HG02759 (cell line): ENCODE data around the gene MYPN.
A peak's percentile ranks its signal among the peaks of the same experiment; 100 is the strongest.
"Not testable (repeated sequence)": the region's sequence is repeated elsewhere in the genome, so short reads cannot be mapped to it uniquely, and the experiment has no call there.

Experiments used
- ATAC-seq: cut with Tn5 transposase; IDR thresholded peaks from one replicate; pipeline ENCODE4 v1.9.1; 2021; ENCODE audit warnings: mild to moderate bottlenecking, moderate library complexity; ENCODE audit not compliant: unreplicated experiment

Gene MYPN

GRCh38 chr10:68128015-68128414 is 18.7 kb downstream of the MYPN start:
- no peak for ATAC-seq

- no peak for ATAC-seq
These were observed 23.1 kb downstream of the MYPN start for GRCh38 chr10:68132391-68132790.

- no peak for ATAC-seq
These were observed 24.2 kb downstream of the MYPN start for GRCh38 chr10:68133523-68133922.

- no peak for ATAC-seq
These were observed 26.1 kb downstream of the MYPN start for GRCh38 chr10:68135362-68135761.

GRCh38 chr10:68135922-68136792 is 26.9 kb downstream of the MYPN start:
- no peak for ATAC-seq

GRCh38 chr10:68137171-68137570 is 27.9 kb downstream of the MYPN start:
- no peak for ATAC-seq

GRCh38 chr10:68138526-68138925 is 29.2 kb downstream of the MYPN start:
- no peak for ATAC-seq

GRCh38 chr10:68139448-68140272 is 30.4 kb downstream of the MYPN start:
- no peak for ATAC-seq

- ATAC-seq, result no peak
These were observed 33.5 kb downstream of the MYPN start for GRCh38 chr10:68142761-68143160.

- ATAC-seq, result no peak
These were observed 35.4 kb downstream of the MYPN start for GRCh38 chr10:68144709-68145108.

- ATAC-seq, result no peak
These were observed 36.4 kb downstream of the MYPN start for GRCh38 chr10:68145705-68146104.

GRCh38 chr10:68146133-68146532 is 36.8 kb downstream of the MYPN start:
- ATAC-seq, result no peak

GRCh38 chr10:68151453-68151852 is 42.2 kb downstream of the MYPN start:
- ATAC-seq, result no peak

- no peak for ATAC-seq
These were observed 44.4 kb downstream of the MYPN start for GRCh38 chr10:68153473-68154210.

- no peak for ATAC-seq
These were observed 44.9 kb downstream of the MYPN start for GRCh38 chr10:68154211-68154497.

GRCh38 chr10:68155615-68156210 is 46.4 kb downstream of the MYPN start:
- no peak for ATAC-seq

GRCh38 chr10:68156373-68157185 is 47.3 kb downstream of the MYPN start:
- ATAC-seq, result peak; percentile 46

GRCh38 chr10:68157522-68157921 is 48.2 kb downstream of the MYPN start:
- ATAC-seq, result not testable (repeated sequence)

- no peak for ATAC-seq
These were observed 48.7 kb downstream of the MYPN start for GRCh38 chr10:68158031-68158430.

GRCh38 chr10:68163735-68164134 is 54.4 kb downstream of the MYPN start:
- peak; percentile 98 for ATAC-seq
